Measurements from ENCODE around the gene GALNTL6. TPM values are rescaled to one million over a fixed set of nuclear protein-coding genes. Genes with fewer than 3 reads are reported as not detected.

The GALNTL6 gene
- not detected for total RNA-seq

GRCh38 chr4:171812665-171813525, at the start of gene GALNTL6:
Gene GALNTL6 (plus strand): TSS chr4:171813404.
- intact Hi-C loops (cut with DNase I) = no loop called here
- H3K27me3 ChIP-seq = no peaks in the 10 kb centered on the region
- H3K36me3 ChIP-seq = no peaks in the 10 kb centered on the region
- peak within 1 kb of the TSS; percentile 61 to 78 for H3K4me3 ChIP-seq
- H3K9me3 ChIP-seq = no peaks in the 10 kb centered on the region
- TF ChIP-seq CTCF (IDR thresholded peaks at IDR 0.05) = no peak
- peak in 1 of 2 donors; percentile 64 for DNase-seq (ENCODE audit: low spot score in 2 of 2)
- peak within 1 kb of the TSS; percentile 25 to 39 for H3K27ac ChIP-seq
- no peaks in the 10 kb centered on the region for H3K4me1 ChIP-seq

- Histone ChIP-seq H3K4me3 (no peak overlapping the region), H3K4me1 (no peaks in the 10 kb centered on the region), H3K36me3 (no peaks in the 10 kb centered on the region), H3K27ac (no peak overlapping the region), H3K27me3 (no peaks in the 10 kb centered on the region), H3K9me3 (no peaks in the 10 kb centered on the region)
- intact Hi-C loops (cut with DNase I) = no loop called here
- TF ChIP-seq CTCF (IDR thresholded peaks at IDR 0.05) = no peak
- no peak for DNase-seq (ENCODE audit: low spot score in 2 of 2)
These were observed 47.7 kb upstream of the GALNTL6 start for GRCh38 chr4:171765514-171765913.

- no peak overlapping the region for H3K27ac ChIP-seq
- no peak overlapping the region for H3K4me3 ChIP-seq
- intact Hi-C loops (cut with DNase I) = no loop called here
- TF ChIP-seq CTCF (IDR thresholded peaks at IDR 0.05) = no peak
- no peaks in the 10 kb centered on the region for H3K9me3 ChIP-seq
- no peaks in the 10 kb centered on the region for H3K4me1 ChIP-seq
- no peaks in the 10 kb centered on the region for H3K27me3 ChIP-seq
- H3K36me3 ChIP-seq = no peaks in the 10 kb centered on the region
- DNase-seq (ENCODE audit: low spot score in 2 of 2) = no peak
These were observed 38.5 kb upstream of the GALNTL6 start for GRCh38 chr4:171774642-171775190.

- H3K4me3 ChIP-seq = no peak overlapping the region
- intact Hi-C loops (cut with DNase I) = no loop called here
- no peak overlapping the region for H3K27ac ChIP-seq
- no peaks in the 10 kb centered on the region for H3K9me3 ChIP-seq
- no peaks in the 10 kb centered on the region for H3K4me1 ChIP-seq
- H3K27me3 ChIP-seq = no peaks in the 10 kb centered on the region
- no peak for DNase-seq (ENCODE audit: low spot score in 2 of 2)
- no peaks in the 10 kb centered on the region for H3K36me3 ChIP-seq
- no peak for TF ChIP-seq CTCF (IDR thresholded peaks at IDR 0.05)
These were observed 33.9 kb upstream of the GALNTL6 start for GRCh38 chr4:171779301-171779700.

GRCh38 chr4:171785388-171785787, 27.8 kb upstream of the GALNTL6 start:
- TF ChIP-seq CTCF (IDR thresholded peaks at IDR 0.05) = peak in 1 of 3 experiments; percentile 14
- H3K27me3 ChIP-seq = no peaks in the 10 kb centered on the region

More at GRCh38 chr4:171785388-171785787, 27.8 kb upstream of the GALNTL6 start:
- no peaks in the 10 kb centered on the region for H3K36me3 ChIP-seq
- no peak for DNase-seq (ENCODE audit: low spot score in 2 of 2)
- H3K4me1 ChIP-seq = no peaks in the 10 kb centered on the region
- no peak overlapping the region for H3K4me3 ChIP-seq
- H3K27ac ChIP-seq = no peak overlapping the region
- intact Hi-C loops (cut with DNase I) = no loop called here
- no peaks in the 10 kb centered on the region for H3K9me3 ChIP-seq
